Neural cell (in vitro differentiated cells): Measurements from ENCODE around the gene ANKS1A. TPM values are rescaled to one million over a fixed set of nuclear protein-coding genes. Genes with fewer than 3 reads are reported as not detected.

Experiments used
- H2AFZ ChIP-seq: fragments of 200-600, 300-800 bp; sonication (generic), shearing (Covaris generic); 2 replicates; pipeline ENCODE4 v1.6.0; 2014; ENCODE audit warnings: low read depth, mild to moderate bottlenecking, antibody characterized with exemption, low read length, moderate library complexity
- H3F3A ChIP-seq: fragments of 200-600 bp; shearing (Covaris generic); 2 replicates; pipeline ENCODE4 v1.6.1; 2016; ENCODE audit warnings: mild to moderate bottlenecking, moderate library complexity, mixed read lengths, antibody characterized with exemption, low read length; ENCODE audit not compliant: insufficient read depth, poor library complexity, severe bottlenecking
- H3K27ac ChIP-seq: fragments of 200-600, 300-800 bp; sonication (generic), shearing (Covaris generic); 2 replicates; pipeline ENCODE4 v1.5.1; 2014; ENCODE audit warnings: mild to moderate bottlenecking, low read length, moderate library complexity
- H3K27me3 ChIP-seq: fragments of 300-800, 200-600 bp; sonication (generic), shearing (Covaris generic); 2 replicates; pipeline ENCODE4 v1.6.0; 2014; ENCODE audit warnings: mild to moderate bottlenecking, low read depth, low read length, moderate library complexity; ENCODE audit not compliant: insufficient read depth
- H3K36me3 ChIP-seq: fragments of 300-800, 200-600 bp; sonication (generic), shearing (Covaris generic); 2 replicates; pipeline ENCODE4 v1.5.1; 2014; ENCODE audit warnings: mild to moderate bottlenecking, antibody characterized with exemption, low read length, moderate library complexity; ENCODE audit not compliant: insufficient read depth
- H3K4me2 ChIP-seq: fragments of 300-800, 200-600 bp; sonication (generic), shearing (Covaris generic); 2 replicates; pipeline ENCODE4 v1.6.0; 2014; ENCODE audit warnings: mild to moderate bottlenecking, low read length
- H3K4me3 ChIP-seq: fragments of 300-800, 200-600 bp; sonication (generic), shearing (Covaris generic); 2 replicates; pipeline ENCODE4 v1.5.1; 2014; ENCODE audit warnings: mild to moderate bottlenecking, low read length, moderate library complexity
- H3K79me2 ChIP-seq: fragments of 200-600 bp; shearing (Covaris generic); replicated peaks from 2 replicates; pipeline ENCODE4 v1.6.0; 2014; ENCODE audit warnings: mild to moderate bottlenecking, low read length, moderate library complexity; ENCODE audit not compliant: insufficient read depth
- H3K9ac ChIP-seq: fragments of 300-800, 200-600 bp; sonication (generic), shearing (Covaris generic); 2 replicates; pipeline ENCODE4 v1.6.1; 2016; ENCODE audit warnings: mild to moderate bottlenecking, low read length, mixed read lengths
- H3K9me2 ChIP-seq: fragments of 200-600 bp; shearing (Covaris generic); 2 replicates; pipeline ENCODE4 v1.6.1; 2016; ENCODE audit warnings: mild to moderate bottlenecking, low read length, mixed read lengths; ENCODE audit not compliant: insufficient read depth
- H3K9me3 ChIP-seq: fragments of 200-600, 300-800 bp; sonication (generic), shearing (Covaris generic); 2 replicates; pipeline ENCODE4 v1.6.1; 2016; ENCODE audit warnings: mild to moderate bottlenecking, mixed run types, low read length, moderate library complexity, mixed read lengths
- H4K20me1 ChIP-seq: fragments of 200-600 bp; shearing (Covaris generic); 2 replicates; pipeline ENCODE4 v1.6.1; 2016; ENCODE audit warnings: mild to moderate bottlenecking, mixed run types; ENCODE audit not compliant: insufficient read depth
- EP300 ChIP-seq: fragments of 450-650 bp; conservative IDR thresholded peaks from 2 replicates; pipeline ENCODE4 v1.6.1; 2014; ENCODE audit warnings: antibody characterized with exemption, mild to moderate bottlenecking, moderate library complexity; ENCODE audit not compliant: poor library complexity, severe bottlenecking
- EZH2 ChIP-seq: fragments of 200-600, 300-800 bp; shearing (Covaris generic), sonication (generic); IDR thresholded peaks from 2 replicates; pipeline ENCODE4 v1.6.1; 2014; ENCODE audit warnings: antibody characterized with exemption, low read length, borderline replicate concordance, mild to moderate bottlenecking; ENCODE audit not compliant: insufficient read depth, poor library complexity, severe bottlenecking
- MXI1 ChIP-seq: fragments of 450-650 bp; conservative IDR thresholded peaks from 2 replicates; pipeline ENCODE4 v1.6.1; 2014; ENCODE audit warnings: antibody characterized with exemption, mild to moderate bottlenecking; ENCODE audit not compliant: poor library complexity, severe bottlenecking
- POLR2AphosphoS5 ChIP-seq: IDR thresholded peaks from 2 replicates; pipeline ENCODE4 v1.6.1; 2012
- RAD21 ChIP-seq: fragments of 450-650 bp; conservative IDR thresholded peaks from 2 replicates; pipeline ENCODE4 v1.6.1; 2014; ENCODE audit warnings: antibody characterized with exemption, mild to moderate bottlenecking, moderate library complexity
- REST ChIP-seq: IDR thresholded peaks from 2 replicates; pipeline ENCODE4 v1.6.1; 2012; ENCODE audit warnings: borderline replicate concordance
- SMC3 ChIP-seq: fragments of 450-650 bp; conservative IDR thresholded peaks from 2 replicates; pipeline ENCODE4 v1.6.1; 2014; ENCODE audit warnings: antibody characterized with exemption, mild to moderate bottlenecking, moderate library complexity; ENCODE audit not compliant: poor library complexity
- TAF1 ChIP-seq: IDR thresholded peaks from 2 replicates; pipeline ENCODE4 v1.6.1; 2012; ENCODE audit warnings: low read depth
- polyA plus RNA-seq: library from polyadenylated mRNA; depleted of rRNA; stranded (reverse); fragments of >200 nt; gene quantifications from 2 replicates; pipeline ENCODE4 v1.2.3, GENCODE V29; 2014
- TF ChIP-seq, protein P1 (sequence below): fragments of 450-650 bp; IDR thresholded peaks from 2 replicates; pipeline ENCODE4 v1.5.1; 2014; ENCODE audit warnings: antibody characterized with exemption, mild to moderate bottlenecking, moderate library complexity; ENCODE audit not compliant: poor library complexity, severe bottlenecking

The ANKS1A gene
- polyA plus RNA-seq, 1 donor from 2014 or later, result 22.6 TPM

GRCh38 chr6:35014341-35014740, 125.3 kb downstream of the ANKS1A start:
- Histone ChIP-seq H3K27ac (no peak overlapping the region), H3K79me2 (no peaks in the 10 kb centered on the region)

DNA sequence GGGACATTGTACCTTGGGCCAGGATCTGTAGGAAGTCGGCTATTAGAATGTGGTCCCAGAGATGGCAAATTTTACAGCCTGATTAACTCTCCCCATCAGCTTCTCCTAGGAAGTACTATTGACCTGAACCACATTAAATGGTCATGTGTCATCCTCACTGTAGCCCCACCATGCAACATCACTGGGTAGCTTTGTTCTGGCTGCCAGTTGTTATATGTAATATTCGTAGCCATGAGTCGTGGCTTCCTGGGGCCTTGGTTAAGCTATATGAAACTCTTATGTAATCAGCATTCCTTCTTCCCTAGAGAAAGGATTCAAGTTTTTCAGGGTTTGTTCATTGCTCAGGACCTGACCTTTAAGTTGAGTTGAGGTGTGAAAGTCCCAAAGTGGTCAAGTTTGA, 125.7 kb downstream of the ANKS1A start:
- H3K27ac ChIP-seq, result no peak overlapping the region
- TF ChIP-seq SMC3 (no peak), REST (no peak), POLR2AphosphoS5 (no peak), EP300 (no peak), RAD21 (no peak), EZH2 (no peak), TAF1 (no peak)
- TF ChIP-seq, protein P1, sequence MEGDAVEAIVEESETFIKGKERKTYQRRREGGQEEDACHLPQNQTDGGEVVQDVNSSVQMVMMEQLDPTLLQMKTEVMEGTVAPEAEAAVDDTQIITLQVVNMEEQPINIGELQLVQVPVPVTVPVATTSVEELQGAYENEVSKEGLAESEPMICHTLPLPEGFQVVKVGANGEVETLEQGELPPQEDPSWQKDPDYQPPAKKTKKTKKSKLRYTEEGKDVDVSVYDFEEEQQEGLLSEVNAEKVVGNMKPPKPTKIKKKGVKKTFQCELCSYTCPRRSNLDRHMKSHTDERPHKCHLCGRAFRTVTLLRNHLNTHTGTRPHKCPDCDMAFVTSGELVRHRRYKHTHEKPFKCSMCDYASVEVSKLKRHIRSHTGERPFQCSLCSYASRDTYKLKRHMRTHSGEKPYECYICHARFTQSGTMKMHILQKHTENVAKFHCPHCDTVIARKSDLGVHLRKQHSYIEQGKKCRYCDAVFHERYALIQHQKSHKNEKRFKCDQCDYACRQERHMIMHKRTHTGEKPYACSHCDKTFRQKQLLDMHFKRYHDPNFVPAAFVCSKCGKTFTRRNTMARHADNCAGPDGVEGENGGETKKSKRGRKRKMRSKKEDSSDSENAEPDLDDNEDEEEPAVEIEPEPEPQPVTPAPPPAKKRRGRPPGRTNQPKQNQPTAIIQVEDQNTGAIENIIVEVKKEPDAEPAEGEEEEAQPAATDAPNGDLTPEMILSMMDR, result no peak

More at GRCh38 chr6:35014341-35014740, 125.3 kb downstream of the ANKS1A start:
- Histone ChIP-seq H3F3A (no peaks in the 10 kb centered on the region), H3K9ac (no peak overlapping the region), H3K4me2 (no peak overlapping the region), H2AFZ (no peak overlapping the region), H3K27me3 (no peaks in the 10 kb centered on the region), H3K9me2 (no peaks in the 10 kb centered on the region), H3K36me3 (peaks cover 5% of the 10 kb centered on the region), H3K9me3 (no peaks in the 10 kb centered on the region), H3K4me3 (no peak overlapping the region), H4K20me1 (no peaks in the 10 kb centered on the region)
- no peak for TF ChIP-seq RAD21
- TF ChIP-seq EP300, result no peak
- no peak for TF ChIP-seq TAF1
- TF ChIP-seq REST, result no peak
- TF ChIP-seq EZH2, result no peak
- TF ChIP-seq, protein P1, result no peak
- TF ChIP-seq MXI1, result no peak
- no peak for TF ChIP-seq POLR2AphosphoS5
- TF ChIP-seq SMC3, result no peak

More for the DNA sequence above, 125.7 kb downstream of the ANKS1A start:
- no peaks in the 10 kb centered on the region for H3F3A ChIP-seq
- H3K9ac ChIP-seq, result no peak overlapping the region
- peaks cover 5% of the 10 kb centered on the region for H3K36me3 ChIP-seq
- no peak overlapping the region for H2AFZ ChIP-seq
- H3K27me3 ChIP-seq, result no peaks in the 10 kb centered on the region
- H3K4me2 ChIP-seq, result no peak overlapping the region
- no peaks in the 10 kb centered on the region for H4K20me1 ChIP-seq
- H3K9me3 ChIP-seq, result no peaks in the 10 kb centered on the region
- no peaks in the 10 kb centered on the region for H3K79me2 ChIP-seq
- H3K9me2 ChIP-seq, result no peaks in the 10 kb centered on the region
- no peak overlapping the region for H3K4me3 ChIP-seq
